DND-41 (cell line): ENCODE measurements around the gene EXTL2.

Experiments
- ATAC-seq: fragments of 200-7000 bp; cut with Tn5 transposase; 3 replicates; pipeline ENCODE4 v1.9.1; 2021; ENCODE audit warnings: low read depth; ENCODE audit not compliant: insufficient read depth
- DNase-seq: peaks from one replicate; pipeline ENCODE4 v3.0.0-alpha.2; 2020
- H2AFZ ChIP-seq: 2 replicates; pipeline ENCODE4 v1.6.0; 2012; ENCODE audit warnings: low read depth, low read length
- H3K27ac ChIP-seq: 2 replicates; pipeline ENCODE4 v1.5.1; 2012; ENCODE audit warnings: low read length, inconsistent platforms
- H3K27me3 ChIP-seq: fragments of 200-600 bp; sonication (generic); 2 replicates; pipeline ENCODE4 v1.6.0; 2012; ENCODE audit warnings: low read length, mild to moderate bottlenecking, inconsistent platforms; ENCODE audit not compliant: insufficient read depth, poor library complexity
- H3K36me3 ChIP-seq: 2 replicates; pipeline ENCODE4 v1.5.1; 2012; ENCODE audit warnings: low read length, inconsistent platforms; ENCODE audit not compliant: insufficient read depth
- H3K4me1 ChIP-seq: 2 replicates; pipeline ENCODE4 v1.5.1; 2012; ENCODE audit warnings: mild to moderate bottlenecking, low read length; ENCODE audit not compliant: insufficient read depth
- H3K4me2 ChIP-seq: 2 replicates; pipeline ENCODE4 v1.6.0; 2012; ENCODE audit warnings: mild to moderate bottlenecking, moderate library complexity, low read length, inconsistent platforms; ENCODE audit not compliant: insufficient read depth
- H3K4me3 ChIP-seq, 2 experiments: fragments of 200-600 bp in 1 of 2; shearing (Covaris generic) in 1 of 2; 2 replicates each; pipeline ENCODE4 v1.5.1; 2012 to 2016; ENCODE audit warnings: inconsistent platforms in 2 of 2, low read length in 2 of 2, mild to moderate bottlenecking in 2 of 2, low read depth in 1 of 2, moderate library complexity in 1 of 2
- H3K79me2 ChIP-seq: 2 replicates; pipeline ENCODE4 v1.6.0; 2012; ENCODE audit warnings: low read length, inconsistent platforms; ENCODE audit not compliant: insufficient read depth
- H3K9ac ChIP-seq: 2 replicates; pipeline ENCODE4 v1.6.0; 2012; ENCODE audit warnings: low read depth, mild to moderate bottlenecking, inconsistent platforms, low read length, moderate library complexity
- H3K9me3 ChIP-seq: 2 replicates; pipeline ENCODE4 v1.5.1; 2012; ENCODE audit warnings: low read length, moderate library complexity, mild to moderate bottlenecking, inconsistent platforms; ENCODE audit not compliant: insufficient read depth, severe bottlenecking
- H4K20me1 ChIP-seq: 2 replicates; pipeline ENCODE4 v1.6.0; 2012; ENCODE audit warnings: low read length; ENCODE audit not compliant: insufficient read depth
- EZH2 ChIP-seq: IDR thresholded peaks from 3 replicates; pipeline ENCODE4 v1.6.1; 2012; ENCODE audit warnings: borderline replicate concordance, low read depth, mild to moderate bottlenecking, moderate library complexity, low read length, inconsistent platforms; ENCODE audit not compliant: severe bottlenecking
- TF ChIP-seq, protein P1 (sequence below): IDR thresholded peaks from 2 replicates; pipeline ENCODE4 v1.5.1; 2012; ENCODE audit warnings: borderline replicate concordance, low read length, moderate library complexity, mild to moderate bottlenecking; ENCODE audit not compliant: poor library complexity, severe bottlenecking; ENCODE audit errors: extremely low read depth

The EXTL2 gene

DNA sequence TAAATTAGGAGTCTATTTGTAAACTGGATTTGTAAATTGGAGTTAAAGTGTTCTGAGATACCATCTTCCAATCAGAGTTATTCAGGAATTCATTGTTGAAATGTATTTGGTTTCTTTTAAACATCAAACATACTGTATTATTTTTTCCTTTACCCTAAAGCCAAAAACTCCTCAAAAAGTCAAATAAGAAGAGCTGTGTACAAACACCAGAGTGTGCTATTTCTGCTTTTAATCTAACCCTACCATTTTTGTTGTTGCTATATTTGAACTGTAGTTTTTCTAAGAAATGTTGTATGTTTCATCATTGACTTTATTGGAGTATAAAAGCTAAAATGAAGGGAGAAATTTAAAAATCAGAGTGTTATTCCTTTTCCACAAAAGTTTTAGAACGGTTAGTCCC, 37.1 kb upstream of the EXTL2 start:
- no peaks in the 10 kb centered on the region for H3K9me3 ChIP-seq
- H3K4me1 ChIP-seq, result peaks cover 30% of the 10 kb centered on the region
- peaks cover 2% of the 10 kb centered on the region; the same call in 1 of the 2 replicates for H3K79me2 ChIP-seq
- TF ChIP-seq, protein P1, sequence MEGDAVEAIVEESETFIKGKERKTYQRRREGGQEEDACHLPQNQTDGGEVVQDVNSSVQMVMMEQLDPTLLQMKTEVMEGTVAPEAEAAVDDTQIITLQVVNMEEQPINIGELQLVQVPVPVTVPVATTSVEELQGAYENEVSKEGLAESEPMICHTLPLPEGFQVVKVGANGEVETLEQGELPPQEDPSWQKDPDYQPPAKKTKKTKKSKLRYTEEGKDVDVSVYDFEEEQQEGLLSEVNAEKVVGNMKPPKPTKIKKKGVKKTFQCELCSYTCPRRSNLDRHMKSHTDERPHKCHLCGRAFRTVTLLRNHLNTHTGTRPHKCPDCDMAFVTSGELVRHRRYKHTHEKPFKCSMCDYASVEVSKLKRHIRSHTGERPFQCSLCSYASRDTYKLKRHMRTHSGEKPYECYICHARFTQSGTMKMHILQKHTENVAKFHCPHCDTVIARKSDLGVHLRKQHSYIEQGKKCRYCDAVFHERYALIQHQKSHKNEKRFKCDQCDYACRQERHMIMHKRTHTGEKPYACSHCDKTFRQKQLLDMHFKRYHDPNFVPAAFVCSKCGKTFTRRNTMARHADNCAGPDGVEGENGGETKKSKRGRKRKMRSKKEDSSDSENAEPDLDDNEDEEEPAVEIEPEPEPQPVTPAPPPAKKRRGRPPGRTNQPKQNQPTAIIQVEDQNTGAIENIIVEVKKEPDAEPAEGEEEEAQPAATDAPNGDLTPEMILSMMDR, result no peak
- no peak for TF ChIP-seq EZH2
- H3K4me2 ChIP-seq, result no peak overlapping the region
- H3K36me3 ChIP-seq, result peaks cover 26% of the 10 kb centered on the region; the same call in 1 of the 2 replicates
- no peak for ATAC-seq
- no peak overlapping the region for H3K27ac ChIP-seq
- H2AFZ ChIP-seq, result no peak overlapping the region
- H3K27me3 ChIP-seq, result no peaks in the 10 kb centered on the region
- no peak overlapping the region for H3K4me3 ChIP-seq
- DNase-seq, result no peak
- no peaks in the 10 kb centered on the region for H4K20me1 ChIP-seq
- H3K9ac ChIP-seq, result no peak overlapping the region

GRCh38 chr1:100930494-100930893, 35.9 kb upstream of the EXTL2 start:
- H3K4me2 ChIP-seq, result no peak overlapping the region
- no peaks in the 10 kb centered on the region for H4K20me1 ChIP-seq
- H2AFZ ChIP-seq, result no peak overlapping the region
- no peak overlapping the region for H3K4me3 ChIP-seq
- TF ChIP-seq, protein P1, result no peak
- no peak for TF ChIP-seq EZH2
- H3K27me3 ChIP-seq, result no peaks in the 10 kb centered on the region
- H3K36me3 ChIP-seq, result peaks cover 30% of the 10 kb centered on the region
- no peak for ATAC-seq
- peaks cover 2% of the 10 kb centered on the region; the same call in 1 of the 2 replicates for H3K79me2 ChIP-seq
- peaks cover 43% of the 10 kb centered on the region for H3K4me1 ChIP-seq
- no peak for DNase-seq
- peaks cover 2% of the 10 kb centered on the region for H3K9me3 ChIP-seq
- H3K27ac ChIP-seq, result no peak overlapping the region
- H3K9ac ChIP-seq, result no peak overlapping the region

- H4K20me1 ChIP-seq, result no peaks in the 10 kb centered on the region
- H3K4me1 ChIP-seq, result peaks cover 44% of the 10 kb centered on the region
- H3K4me2 ChIP-seq, result no peak overlapping the region
- no peak for DNase-seq
- peaks cover 38% of the 10 kb centered on the region for H3K36me3 ChIP-seq
- TF ChIP-seq, protein P1, result peak; percentile 32
- TF ChIP-seq EZH2, result no peak
- H3K27me3 ChIP-seq, result no peaks in the 10 kb centered on the region
- no peak overlapping the region for H3K27ac ChIP-seq
- no peak overlapping the region for H3K4me3 ChIP-seq
- 0 out of 3 replicates have a peak, but pooled peaks have one; percentile 23 for ATAC-seq
- no peaks in the 10 kb centered on the region for H3K79me2 ChIP-seq
- H2AFZ ChIP-seq, result no peak overlapping the region
- no peak overlapping the region for H3K9ac ChIP-seq
- peaks cover 2% of the 10 kb centered on the region for H3K9me3 ChIP-seq
These were observed 33.5 kb upstream of the EXTL2 start for GRCh38 chr1:100928128-100928527.
